SK-N-MC (cell line): ENCODE data around the gene RAP1GAP2.

Experiments used
- DNase-seq: peaks from one replicate; pipeline ENCODE4 v3.0.0-alpha.2; 2011; ENCODE audit warnings: low read depth, low spot score
- H3K27ac ChIP-seq: fragments of 200-600 bp; sonication (generic); 2 replicates; pipeline ENCODE4 v1.5.1; 2016; ENCODE audit warnings: mixed run types
- H3K36me3 ChIP-seq: fragments of 200-600 bp; sonication (generic); 2 replicates; pipeline ENCODE4 v1.6.1; 2017; ENCODE audit warnings: antibody characterized with exemption, low read length, mixed read lengths; ENCODE audit not compliant: insufficient read depth
- H3K4me3 ChIP-seq: fragments of 200-600 bp; sonication (generic); 2 replicates; pipeline ENCODE4 v1.5.1; 2016
- H3K9ac ChIP-seq: fragments of 200-600 bp; sonication (generic); 2 replicates; pipeline ENCODE4 v1.8.0; 2017; ENCODE audit warnings: mixed run types, mixed read lengths; ENCODE audit not compliant: insufficient read length
- H3K9me3 ChIP-seq: fragments of 200-600 bp; sonication (generic); 2 replicates; pipeline ENCODE4 v1.6.1; 2017; ENCODE audit warnings: low read depth, mild to moderate bottlenecking, antibody characterized with exemption, low read length, moderate library complexity, mixed read lengths
- EZH2 ChIP-seq: fragments of 200-600 bp; sonication (generic); IDR thresholded peaks from one replicate; pipeline ENCODE4 v1.6.1; 2017; ENCODE audit warnings: antibody characterized with exemption
- FOXP2 ChIP-seq: optimal IDR thresholded peaks from 2 replicates; pipeline ENCODE3; 2011; ENCODE audit warnings: mild to moderate bottlenecking, moderate library complexity; ENCODE audit not compliant: insufficient read depth; ENCODE audit errors: extremely low read length, control extremely low read depth
- POLR2AphosphoS5 ChIP-seq: IDR thresholded peaks from 2 replicates; pipeline ENCODE4 v1.6.1; 2012; ENCODE audit warnings: mild to moderate bottlenecking, low read depth, low read length, borderline replicate concordance

The RAP1GAP2 gene

DNA sequence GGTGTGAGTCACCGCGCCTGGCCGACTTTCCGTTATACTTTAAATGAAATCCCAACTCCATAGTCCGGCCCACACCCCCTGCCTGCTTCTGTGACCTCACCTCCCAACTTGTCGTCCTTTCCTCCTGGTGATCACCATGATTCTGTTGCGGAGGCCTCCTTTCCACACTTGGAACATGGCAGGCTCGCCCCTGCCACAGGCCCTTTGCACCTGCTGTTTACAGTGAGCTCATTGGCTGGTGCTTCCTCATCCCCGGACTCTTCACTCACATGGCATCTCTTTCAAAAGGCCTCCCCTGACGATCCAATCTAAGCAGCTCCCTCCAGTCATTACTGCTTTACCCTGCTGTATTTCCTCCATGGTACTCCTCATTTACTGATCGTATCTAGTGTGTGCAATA lies 64.6 kb downstream of the RAP1GAP2 start:
- no peak for DNase-seq
- H3K36me3 ChIP-seq = no peaks in the 10 kb centered on the region
- H3K4me3 ChIP-seq = no peak overlapping the region
- no peak overlapping the region for H3K9ac ChIP-seq
- H3K27ac ChIP-seq = no peak overlapping the region
- TF ChIP-seq FOXP2 = no peak
- TF ChIP-seq EZH2 = no peak
- no peak for TF ChIP-seq POLR2AphosphoS5
- H3K9me3 ChIP-seq = no peaks in the 10 kb centered on the region

DNA sequence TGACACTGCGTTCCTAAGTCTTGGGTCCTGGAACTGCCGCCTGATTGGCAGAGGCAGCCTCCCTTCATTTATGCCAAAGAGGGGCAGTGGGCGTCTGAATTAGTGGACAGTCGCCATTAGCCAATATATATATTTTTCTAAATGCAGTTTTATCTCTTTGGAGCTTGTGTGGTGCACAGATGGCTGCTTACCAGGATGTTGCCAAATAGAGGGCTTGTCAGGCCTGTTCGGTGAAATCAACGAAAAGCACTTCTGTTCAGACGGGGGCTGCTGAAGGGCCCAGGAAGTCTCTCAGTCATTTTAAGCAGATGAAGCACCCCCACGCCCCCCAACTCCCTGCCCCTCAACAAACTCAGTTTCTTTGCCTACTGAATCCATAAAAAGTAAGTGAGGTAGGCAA lies 66.0 kb downstream of the RAP1GAP2 start:
- no peak overlapping the region for H3K27ac ChIP-seq

GRCh38 chr17:2863204-2863603 lies 67.0 kb downstream of the RAP1GAP2 start:
- Histone ChIP-seq H3K4me3 (no peak overlapping the region), H3K9ac (no peak overlapping the region), H3K36me3 (no peaks in the 10 kb centered on the region), H3K27ac (no peak overlapping the region), H3K9me3 (no peaks in the 10 kb centered on the region)
- no peak for DNase-seq
- no peak for TF ChIP-seq EZH2
- TF ChIP-seq FOXP2 = no peak
- TF ChIP-seq POLR2AphosphoS5 = no peak

More for the DNA sequence above, 66.0 kb downstream of the RAP1GAP2 start:
- H3K4me3 ChIP-seq = no peak overlapping the region
- TF ChIP-seq FOXP2 (no peak), EZH2 (no peak), POLR2AphosphoS5 (no peak)
- H3K9ac ChIP-seq = no peak overlapping the region
- no peaks in the 10 kb centered on the region for H3K9me3 ChIP-seq
- H3K36me3 ChIP-seq = no peaks in the 10 kb centered on the region
- no peak for DNase-seq

DNA sequence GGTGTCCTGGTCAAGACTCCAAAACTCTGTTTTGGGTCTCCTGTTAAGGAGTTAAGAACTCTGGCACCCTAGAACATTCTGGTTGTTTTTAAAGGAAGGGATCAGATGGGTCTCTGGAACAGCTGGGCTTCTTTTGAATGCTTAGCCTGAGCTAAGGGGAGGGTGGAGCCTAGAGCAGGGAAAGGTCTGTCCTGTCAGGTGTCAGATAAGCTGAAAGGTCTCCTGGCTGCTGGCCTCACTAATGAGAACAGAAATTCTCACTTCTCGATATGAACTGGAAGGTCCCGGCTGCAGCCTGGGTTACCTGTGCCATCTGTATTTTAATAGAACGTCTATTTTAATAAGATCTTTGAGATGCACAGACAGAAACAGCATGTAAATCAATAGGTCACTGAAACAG lies 69.0 kb downstream of the RAP1GAP2 start:
- Histone ChIP-seq H3K9me3 (no peaks in the 10 kb centered on the region), H3K9ac (no peak overlapping the region), H3K27ac (no peak overlapping the region), H3K4me3 (no peak overlapping the region), H3K36me3 (no peaks in the 10 kb centered on the region)
- no peak for DNase-seq
- TF ChIP-seq EZH2 (no peak), FOXP2 (no peak), POLR2AphosphoS5 (no peak)

DNA sequence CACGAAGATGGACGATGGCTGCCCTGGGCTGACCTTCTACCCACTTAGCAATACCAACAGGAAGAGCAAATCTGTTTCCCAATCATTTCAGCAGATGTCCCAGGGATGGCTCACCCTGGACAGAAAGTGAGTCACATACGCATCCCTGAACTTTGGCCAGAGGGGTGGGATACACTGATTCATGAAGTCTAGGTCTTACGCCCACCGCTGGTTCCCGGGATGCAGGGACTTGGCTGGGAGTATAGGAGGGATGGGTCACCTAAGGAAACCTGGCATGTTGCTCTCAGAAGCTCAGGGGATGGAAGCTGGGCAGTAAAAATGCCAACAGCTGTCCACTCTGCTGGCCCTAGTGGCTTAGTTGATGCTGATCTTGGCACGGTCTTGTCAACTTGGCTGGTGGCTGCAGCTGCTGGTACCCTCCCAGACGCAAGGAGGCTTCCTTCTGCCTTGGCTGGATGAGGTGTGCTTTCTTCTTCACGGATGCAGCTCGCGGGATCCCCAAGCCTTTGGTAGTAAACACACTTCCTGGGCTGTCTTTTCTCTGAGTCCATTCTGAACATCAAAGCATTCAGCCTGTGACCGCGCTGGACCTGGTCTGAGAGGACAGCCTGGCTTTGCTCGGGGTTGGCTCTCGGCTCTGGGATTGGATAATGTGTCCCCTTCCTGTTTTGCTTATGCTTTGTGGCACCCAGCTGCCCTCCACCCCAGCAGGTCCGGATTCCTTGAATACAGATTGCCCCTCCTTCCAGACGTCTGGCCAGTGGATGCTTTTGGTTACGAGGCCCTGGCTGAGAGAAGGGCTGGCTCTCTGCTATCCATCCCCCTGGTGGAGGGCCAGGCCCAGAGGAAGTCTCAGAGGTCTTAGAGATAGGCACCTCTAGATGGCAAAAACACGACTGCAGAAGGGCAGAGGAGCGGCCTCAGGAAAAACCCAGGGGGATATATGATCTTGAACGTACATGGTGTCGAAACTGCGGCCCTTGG lies 71.5 kb downstream of the RAP1GAP2 start:
- H3K4me3 ChIP-seq = no peak overlapping the region
- TF ChIP-seq POLR2AphosphoS5 (no peak), FOXP2 (no peak), EZH2 (no peak)
- no peaks in the 10 kb centered on the region for H3K36me3 ChIP-seq
- H3K9ac ChIP-seq = no peak overlapping the region
- no peak overlapping the region for H3K27ac ChIP-seq
- no peak for DNase-seq
- H3K9me3 ChIP-seq = no peaks in the 10 kb centered on the region

- Histone ChIP-seq H3K27ac (no peak overlapping the region), H3K36me3 (no peaks in the 10 kb centered on the region), H3K4me3 (no peak overlapping the region), H3K9ac (no peak overlapping the region), H3K9me3 (no peaks in the 10 kb centered on the region)
- no peak for TF ChIP-seq EZH2
- TF ChIP-seq FOXP2 = no peak
- no peak for TF ChIP-seq POLR2AphosphoS5
- DNase-seq = no peak
These were observed 73.4 kb downstream of the RAP1GAP2 start for GRCh38 chr17:2869604-2870003.

DNA sequence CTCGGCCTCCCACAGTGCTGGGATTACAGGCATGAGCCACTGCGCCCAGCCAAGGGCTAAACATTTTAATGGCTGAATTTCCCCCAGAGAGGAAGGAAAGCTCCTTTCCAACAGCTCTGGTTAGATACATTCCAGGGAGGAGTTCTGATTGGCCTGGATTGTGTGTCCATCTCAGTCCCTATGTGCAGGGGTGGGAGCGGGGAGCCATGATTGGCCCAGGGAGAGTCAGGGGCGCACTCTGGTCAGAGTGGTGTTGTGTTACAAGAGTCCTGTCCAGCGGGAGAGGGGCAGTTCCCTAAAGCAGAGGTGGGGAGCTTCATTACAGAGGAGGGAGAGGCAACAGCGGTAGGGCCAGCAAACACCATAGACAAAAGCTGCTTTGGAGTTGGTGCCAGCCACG lies 75.0 kb downstream of the RAP1GAP2 start:
- H3K27ac ChIP-seq = no peak overlapping the region
- TF ChIP-seq POLR2AphosphoS5 (no peak), FOXP2 (no peak), EZH2 (no peak)
- H3K9me3 ChIP-seq = no peaks in the 10 kb centered on the region
- H3K4me3 ChIP-seq = no peak overlapping the region
- no peaks in the 10 kb centered on the region for H3K36me3 ChIP-seq
- H3K9ac ChIP-seq = no peak overlapping the region
- no peak for DNase-seq

DNA sequence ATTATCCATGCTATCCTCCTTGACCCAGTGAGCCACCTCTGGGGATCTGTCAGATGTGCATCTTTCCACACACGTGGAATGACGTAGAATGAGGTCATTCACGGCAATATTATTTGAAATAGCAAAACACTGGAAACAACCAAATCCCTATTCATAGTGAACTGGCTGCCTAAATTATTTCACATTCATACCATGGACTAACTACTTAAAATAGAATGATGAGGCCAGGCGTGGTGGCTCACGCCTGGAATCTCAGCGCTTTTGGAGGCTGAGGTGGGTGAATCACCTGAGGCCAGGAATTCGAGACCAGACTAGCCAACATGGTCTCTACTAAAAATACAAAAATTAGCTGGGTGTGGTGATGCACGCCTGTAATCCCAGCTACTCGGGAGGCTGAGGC lies 75.5 kb downstream of the RAP1GAP2 start:
- TF ChIP-seq POLR2AphosphoS5 (no peak), FOXP2 (no peak), EZH2 (no peak)
- H3K9me3 ChIP-seq = no peaks in the 10 kb centered on the region
- H3K36me3 ChIP-seq = no peaks in the 10 kb centered on the region
- no peak for DNase-seq
- H3K4me3 ChIP-seq = no peak overlapping the region
- H3K27ac ChIP-seq = no peak overlapping the region
- H3K9ac ChIP-seq = no peak overlapping the region
